Activated effector memory CD4-positive, alpha-beta T cell treated with anti-CD3 and anti-CD28 coated beads, Interleukin-2, amount 50 U/mL, for 16 hours (primary cell): ENCODE measurements around the gene EFNB2.

Source experiments
- DNase-seq: peaks from one replicate; pipeline ENCODE4 v3.0.0-alpha.2; 2020

Gene EFNB2

DNA sequence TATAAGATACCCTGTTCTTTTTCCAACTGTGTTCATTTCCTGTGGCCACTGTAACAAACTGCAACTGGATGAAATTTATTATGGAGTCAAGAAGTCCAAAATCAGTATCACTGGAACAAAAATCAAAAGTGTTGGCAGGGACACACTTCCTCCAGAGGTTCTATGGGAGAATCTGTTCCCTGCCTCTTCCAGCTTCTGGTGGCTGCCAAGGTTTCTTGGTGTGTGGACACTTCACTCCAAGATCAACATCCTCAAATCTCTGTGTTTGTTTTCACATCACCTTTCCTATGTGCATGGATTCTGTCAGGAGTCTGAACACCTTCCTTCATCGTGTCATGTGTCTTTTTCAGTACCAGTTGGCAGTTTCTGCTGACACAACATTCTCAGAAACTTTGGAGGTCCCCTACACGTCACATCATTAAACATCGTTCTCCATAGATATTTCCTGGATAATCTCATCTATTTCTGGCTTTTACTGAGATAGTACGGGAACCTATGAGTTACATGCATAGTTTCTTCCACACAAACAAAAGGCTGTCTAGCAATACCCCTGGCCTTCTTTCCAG, 15.2 kb upstream of the EFNB2 start:
- DNase-seq = no peak

DNA sequence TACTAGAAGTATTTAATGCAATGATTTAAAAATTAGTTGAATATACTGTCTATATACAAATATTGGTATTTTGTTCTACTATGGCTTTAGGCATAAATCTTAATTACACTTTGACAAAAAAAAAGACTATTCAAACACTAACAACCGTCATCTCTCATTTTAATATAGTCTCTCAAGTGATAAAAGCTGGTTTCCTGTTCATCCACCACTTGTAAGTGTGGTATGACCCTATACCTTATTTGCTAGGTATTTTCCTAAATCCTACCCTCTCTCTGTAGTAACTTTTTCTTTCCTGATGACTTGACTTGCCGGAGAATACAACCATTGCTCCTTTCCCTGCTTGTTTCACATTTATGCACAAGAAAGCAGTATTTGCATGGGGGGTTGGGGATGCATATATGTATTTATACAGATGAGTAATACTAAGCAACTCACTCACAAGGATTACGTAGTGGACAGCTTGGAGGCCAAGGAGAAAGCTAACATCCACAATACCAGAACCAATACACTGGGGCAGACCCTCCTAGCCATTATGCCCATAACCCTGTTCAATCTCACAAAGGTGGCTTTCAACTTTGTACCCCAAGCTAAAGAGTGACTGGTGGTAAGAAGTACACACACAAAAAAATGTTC, 12.7 kb upstream of the EFNB2 start:
- DNase-seq = no peak

DNA sequence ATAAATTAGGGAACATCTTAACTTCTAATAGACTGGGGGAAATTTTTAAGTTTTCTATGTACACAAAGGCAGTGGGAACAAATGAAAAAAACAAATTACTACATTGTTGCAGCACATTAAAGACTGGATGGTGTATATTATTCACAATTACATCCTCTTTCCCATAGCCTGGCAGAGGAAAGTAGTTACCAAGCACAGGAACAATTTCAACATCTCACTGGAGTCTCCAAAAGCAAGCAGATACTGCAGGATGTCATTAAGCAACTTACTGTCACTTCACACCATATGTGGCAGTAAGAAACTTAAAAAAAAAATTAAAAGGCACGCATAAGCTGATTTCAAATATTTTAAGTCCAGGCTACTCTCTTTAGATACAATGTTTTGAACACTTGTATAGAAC, 6.4 kb upstream of the EFNB2 start:
- DNase-seq = no peak

DNA sequence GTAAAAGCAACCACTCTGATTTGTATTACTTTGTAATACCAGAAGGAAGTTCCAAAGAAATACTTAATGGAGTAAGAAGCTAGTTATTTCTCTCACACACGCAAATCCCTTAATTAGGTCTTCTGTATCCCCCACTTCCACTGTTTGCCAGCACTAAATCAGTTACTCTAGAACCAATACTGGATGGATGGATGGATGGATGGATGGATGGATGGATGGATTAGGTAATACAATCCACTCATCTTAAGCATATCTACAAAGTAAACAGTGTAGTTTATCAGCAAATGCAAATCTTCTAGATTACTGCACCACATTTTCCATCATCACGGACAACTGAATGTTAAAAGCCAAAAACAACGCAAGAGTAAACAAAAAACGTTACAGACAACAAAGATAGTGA, 5.2 kb upstream of the EFNB2 start:
- DNase-seq = no peak

DNA sequence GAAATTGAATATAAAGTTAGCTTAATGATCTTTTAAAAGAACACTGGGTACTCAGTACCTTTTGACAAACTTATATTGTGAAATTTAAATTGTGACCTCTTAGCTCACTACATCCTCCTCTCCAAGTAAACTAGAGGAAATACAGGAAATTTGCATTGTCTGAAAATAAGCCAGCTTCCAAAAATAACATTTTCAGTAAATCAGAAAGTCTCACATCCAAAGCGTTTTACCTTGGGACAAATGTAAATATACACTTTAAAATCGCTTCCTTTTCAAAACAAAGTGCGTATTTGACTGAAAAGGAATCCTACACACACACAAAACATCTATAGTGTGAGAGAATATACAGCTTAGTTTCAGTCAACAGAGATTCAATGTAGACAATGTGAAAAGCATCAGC, 2.1 kb upstream of the EFNB2 start:
- DNase-seq = no peak

DNA sequence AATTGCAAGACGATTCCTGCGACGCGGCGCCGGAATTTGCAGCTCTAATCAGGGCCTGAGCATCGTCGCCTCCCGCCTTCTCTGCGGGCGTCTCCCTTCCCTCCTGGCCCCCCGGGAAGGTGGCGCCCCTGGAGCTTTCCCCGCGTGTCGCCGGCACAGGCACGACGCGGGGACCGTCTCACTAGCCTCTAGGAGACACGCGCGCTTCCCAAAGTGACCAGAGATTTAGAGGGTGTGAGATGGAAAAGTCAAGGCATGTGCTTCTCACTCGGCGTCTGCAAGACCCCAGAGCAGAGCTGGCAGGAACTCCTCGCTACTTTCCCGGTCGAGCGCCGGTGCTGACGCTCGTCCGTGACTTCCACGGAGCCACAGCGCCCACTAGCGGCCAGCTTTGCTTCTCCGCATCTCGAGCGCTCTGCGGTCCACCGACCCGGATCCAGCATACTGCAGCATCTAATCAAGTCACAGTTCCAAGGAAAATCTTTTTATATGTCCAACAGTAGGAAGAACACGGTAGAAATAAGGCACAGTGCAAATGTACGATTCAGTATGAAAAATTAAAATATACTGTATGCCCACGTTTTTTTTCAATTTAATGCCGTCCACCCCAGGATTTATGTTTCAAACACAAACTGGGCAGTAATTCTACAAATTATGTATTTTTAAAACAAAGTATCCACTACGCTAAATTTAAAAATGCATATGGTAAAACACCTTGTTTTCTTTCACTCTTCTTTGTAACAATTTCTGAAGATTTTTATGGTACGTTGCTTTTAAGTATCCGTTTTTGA, 977 bp upstream of the EFNB2 start:
- DNase-seq = peak; percentile 96

DNA sequence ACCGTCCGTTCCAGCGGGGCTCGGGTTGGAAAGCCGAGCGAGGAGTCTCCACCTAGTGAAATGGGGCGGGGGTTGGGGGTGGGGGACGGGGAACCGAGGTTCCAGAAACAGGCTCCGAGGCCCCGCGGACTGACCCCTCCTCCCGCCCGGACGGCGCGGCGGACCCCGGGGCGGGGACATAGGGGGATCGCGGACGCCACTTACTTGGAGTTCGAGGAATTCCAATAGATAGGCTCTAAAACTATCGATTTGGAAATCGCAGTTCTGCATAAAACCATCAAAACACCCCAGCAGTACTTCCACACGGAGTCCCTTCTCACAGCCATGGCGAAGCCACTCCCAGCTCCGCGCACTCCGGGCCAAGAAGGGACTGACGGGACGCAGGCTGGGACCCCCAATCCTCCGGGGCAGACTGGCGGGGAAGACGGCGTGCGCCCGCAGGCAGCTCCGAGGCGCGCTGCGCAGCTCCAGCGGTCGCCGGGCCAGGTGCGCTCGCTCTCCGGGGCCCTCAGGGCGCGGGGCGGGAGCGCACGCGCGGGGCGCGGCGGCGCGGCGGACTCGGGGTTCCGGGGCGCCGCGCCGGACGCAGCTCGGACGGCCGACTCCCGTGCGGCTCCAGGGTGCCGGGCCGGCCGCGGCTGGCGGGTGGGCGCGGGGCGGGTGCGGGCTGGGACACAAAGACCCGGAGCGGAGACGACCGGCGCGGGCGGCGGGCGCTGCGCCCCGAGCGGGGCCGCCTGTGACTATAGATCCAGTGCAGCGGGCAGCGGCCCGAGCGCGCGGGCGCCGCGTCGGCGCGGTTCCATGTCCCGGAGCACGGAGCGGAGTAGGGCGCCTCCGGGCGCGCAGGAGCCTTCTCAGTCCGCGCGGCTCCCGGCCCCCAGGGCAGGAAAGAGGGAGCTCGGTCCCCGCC, 567 bp downstream of the EFNB2 start:
- peak; percentile 70 for DNase-seq

DNA sequence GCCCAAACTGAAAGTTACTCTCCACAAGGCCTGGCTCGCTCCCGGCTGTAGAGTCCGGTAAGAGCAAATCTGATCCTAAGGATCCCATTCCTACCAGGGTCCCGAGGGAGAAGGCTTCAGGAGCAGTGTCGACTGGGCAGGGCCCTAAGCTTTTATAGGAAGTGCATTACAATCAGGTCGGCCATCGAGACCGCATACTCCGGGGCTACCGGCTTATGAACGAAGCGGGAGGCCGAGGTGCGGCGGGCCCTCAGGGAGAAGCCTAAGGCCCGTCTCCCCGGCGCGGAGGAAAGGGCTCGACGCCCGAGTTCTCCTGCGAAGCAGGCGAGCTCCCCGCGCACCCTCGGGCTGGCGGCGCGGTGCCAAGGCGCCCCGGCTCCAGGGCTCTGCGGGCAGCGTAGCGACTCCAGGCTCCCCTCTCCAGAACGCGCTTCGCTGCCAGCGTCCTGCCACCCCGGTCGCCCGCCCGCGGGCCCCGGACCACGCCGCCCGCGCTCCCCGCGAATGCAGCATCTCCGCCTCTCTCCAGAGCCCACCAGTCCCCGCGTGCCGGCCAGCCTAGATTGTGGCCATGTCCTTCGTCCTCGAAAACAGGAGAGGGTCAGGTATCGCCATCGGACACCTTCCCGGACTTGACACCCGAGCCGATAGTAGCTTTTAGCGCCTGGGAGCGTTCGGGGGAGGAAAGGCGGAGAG, 1.4 kb downstream of the EFNB2 start:
- peak; percentile 65 for DNase-seq

DNA sequence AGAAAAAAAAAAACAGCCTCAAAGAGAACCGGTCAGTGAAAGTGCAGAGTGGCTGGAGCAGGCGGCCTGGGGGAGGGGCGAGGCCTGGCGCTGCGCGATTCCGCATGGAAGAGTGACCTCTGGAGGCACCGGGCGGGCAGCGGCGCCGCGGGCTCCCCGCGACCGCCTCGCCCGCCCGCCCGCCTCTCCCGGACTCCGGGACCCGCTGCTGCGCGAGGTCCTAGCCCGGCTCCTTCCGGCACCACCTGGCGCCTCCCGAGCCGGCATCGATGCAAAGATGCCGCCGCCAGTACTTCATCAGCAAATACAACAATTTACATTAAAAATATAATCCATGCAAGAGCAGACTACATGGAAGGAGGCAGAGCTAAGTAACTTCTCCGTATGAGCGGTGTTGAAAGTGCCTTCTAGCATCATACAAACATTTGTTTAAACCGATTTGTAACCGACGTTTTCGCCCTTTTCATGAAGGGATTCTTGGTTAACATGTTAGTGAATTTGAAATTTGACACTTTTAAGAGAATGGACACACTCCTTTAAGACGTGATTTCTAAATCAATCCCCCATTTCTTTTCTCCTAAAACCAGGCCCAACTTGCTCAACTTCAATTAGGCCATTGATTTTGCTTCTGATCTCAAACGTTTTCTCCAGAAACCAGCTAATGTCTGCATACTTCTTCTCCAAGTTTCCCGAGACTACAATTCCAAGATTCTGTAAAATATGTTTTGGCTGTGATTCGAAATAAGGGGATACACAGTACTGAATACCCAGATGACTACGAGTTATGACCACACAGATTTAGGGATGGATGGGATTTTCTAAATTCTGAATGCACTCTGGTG, 2.1 kb downstream of the EFNB2 start:
- DNase-seq = peak; percentile 65

DNA sequence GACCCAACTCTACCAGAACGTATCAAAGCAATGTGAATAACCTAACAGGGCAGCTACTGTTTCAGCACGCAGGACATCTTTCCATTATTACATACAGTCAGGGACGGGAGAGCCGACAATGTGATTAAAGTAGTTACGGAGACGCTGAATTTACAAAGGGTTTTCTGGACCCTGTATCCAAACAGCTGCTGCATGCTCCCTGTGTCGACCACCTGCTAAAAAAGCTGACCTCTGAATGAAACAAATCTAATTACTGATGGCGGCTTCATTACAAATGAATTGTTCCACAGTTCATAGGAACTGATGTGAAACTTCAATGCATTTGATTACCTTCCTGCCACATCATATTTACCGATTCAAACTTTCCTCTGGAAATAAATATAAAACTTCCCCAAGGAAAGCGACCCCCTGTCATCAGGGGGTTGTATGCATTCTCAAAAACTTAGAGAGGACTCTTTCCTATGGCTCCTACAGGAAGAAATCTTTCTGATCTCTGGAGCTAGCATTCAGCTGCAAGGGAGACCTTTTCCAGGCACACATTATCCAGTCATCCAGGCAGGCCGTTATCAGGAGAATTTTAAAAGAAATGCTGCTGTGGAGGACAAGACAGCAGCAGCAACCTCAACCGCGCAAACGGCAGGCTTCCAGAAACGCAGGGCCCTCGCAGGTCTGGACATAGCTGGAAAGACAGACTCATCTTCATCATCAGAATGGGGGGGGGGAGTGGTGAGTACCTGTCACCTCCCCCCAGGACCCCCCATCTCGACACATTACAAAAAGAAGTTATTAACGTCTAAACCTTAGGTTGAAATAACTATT, 3.1 kb downstream of the EFNB2 start:
- DNase-seq = no peak

DNA sequence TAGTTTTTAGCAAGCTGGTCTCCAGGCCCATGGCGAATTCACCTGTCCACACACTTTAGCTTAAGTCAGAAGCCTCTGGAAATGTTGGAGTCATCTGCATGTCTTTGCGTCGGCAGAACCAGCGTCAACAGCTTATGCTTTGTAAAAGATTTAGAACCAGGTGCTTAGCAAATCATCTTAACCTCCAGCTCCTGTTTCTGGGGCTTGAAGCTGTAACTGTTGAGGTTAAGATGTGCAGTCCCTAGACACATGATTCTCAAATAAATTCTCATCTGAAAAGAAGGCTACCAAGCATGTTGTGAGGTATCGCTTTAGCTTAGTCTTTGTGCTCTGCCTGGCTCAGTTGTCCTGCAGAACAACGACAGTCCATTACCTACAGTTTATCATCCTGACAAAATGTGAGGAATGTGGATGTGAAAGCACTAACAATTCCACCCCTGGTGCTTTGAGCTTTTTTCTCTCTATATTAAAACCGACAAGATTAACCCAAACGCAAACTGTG, 4.4 kb downstream of the EFNB2 start:
- DNase-seq = no peak

DNA sequence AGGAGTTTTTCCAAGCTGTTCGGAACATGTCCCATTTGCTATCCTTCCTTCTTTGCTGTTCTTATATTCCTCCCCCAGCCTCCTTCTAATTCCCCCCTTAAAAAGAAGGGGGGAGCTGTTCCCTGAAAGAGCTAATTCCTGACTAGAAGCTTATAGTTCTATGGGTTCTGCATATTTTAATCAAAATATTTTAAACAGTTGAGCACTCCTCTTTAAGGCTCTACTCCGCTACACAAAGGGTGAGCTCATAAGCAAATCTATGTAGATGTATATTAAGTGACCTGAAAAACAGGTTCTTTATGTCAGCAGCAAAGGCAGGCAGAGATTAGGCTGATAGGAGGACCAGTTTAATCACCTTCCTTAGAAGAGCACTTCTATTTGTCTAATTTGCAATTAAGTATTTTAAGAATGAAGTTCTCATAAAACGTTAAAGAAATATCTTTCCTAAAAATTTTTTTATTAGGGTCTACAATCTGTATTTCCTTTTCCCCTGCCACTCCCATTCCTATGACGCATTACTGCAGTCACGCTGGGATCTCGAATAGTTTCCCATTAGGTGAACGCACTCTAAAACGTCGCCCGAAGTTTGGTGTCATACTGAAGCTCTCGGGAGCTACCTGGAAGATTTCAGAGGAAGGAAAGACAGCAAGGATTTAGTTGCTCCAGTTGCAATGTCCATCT, 5.2 kb downstream of the EFNB2 start:
- DNase-seq = no peak

DNA sequence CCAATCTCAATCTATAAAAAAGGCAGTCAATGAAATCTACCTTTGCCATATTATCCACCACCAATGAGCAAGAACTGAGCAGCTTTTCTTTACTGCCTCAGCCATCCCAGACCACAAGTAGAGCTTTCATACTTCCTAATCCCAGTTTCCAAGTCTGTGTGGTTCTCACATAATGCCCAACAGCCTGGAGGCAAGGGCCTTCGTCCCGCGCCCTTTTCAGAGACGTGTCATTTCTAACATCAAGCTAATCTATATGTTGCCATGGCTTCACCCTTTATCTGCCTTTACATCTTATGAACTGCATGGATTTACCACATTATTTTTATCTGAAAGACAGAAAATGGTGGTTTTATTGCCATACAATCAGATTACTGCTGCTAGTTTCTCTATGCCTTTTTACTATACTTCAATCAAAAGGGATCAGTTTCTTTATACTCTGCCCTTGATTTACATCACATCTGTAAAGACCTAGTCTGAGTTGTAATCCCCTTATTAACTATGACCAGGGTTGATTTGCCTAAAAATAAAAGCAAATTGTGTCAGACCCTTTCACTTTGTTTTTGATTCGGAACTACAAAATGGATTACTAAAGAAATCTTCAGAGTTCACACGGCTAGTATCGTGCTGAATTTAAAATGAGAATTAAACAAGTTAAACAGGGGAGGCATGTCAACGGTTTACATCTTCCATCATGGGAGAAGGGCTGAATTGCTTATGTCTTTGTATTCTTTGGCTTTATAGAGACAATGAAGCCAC, 5.9 kb downstream of the EFNB2 start:
- no peak for DNase-seq

DNA sequence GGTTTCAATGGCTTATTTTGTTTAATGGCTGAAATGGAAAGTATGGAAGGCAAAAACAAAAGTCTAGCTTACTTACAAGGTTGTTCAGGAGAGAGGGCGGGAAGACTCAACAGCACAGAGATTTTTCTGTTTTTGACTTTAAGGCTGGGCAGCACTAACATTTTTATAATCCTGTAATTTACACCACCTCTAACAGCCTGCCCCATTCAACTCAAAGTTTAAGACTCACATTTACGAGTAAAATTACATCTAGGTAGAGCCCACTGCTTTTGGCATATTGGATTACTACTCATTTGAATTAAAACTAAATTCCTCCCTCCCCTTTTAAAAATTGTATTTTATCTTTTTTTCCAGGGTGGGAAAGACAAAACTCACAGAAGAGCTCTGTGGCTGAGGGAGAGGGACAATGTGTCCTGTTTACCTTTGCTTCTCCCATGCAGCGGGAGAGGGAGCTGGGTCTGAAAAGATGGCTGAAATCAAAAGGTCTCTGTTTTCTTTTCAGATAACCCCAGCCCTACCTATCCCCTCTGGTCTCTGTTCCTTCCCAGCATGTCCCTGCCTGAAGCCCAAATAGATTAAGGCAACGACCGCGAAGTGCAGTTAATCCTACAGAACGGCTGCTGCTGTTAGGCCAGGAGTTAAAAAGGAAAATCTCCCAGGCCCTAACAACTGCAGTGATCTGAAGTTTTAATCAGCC, 6.6 kb downstream of the EFNB2 start:
- DNase-seq = no peak

DNA sequence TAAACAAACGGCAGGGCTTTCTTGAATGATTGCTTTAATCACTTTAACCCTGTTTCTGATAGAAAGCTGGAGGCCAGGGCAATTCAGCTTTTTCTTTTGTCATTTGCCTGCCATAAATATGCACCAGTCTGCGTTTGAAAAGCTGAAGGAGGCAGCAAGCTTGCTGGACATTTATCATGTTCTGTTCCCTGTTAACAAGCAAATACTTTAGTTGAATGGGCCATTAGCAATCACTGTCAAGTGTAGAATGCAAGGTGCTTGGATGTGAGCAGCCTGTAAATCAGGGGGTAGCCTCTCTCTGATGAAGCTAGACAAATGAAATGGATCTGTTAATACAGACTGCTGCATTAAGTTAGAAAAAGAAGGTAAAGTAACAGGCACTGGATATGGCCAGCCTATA, 7.6 kb downstream of the EFNB2 start:
- DNase-seq = no peak

DNA sequence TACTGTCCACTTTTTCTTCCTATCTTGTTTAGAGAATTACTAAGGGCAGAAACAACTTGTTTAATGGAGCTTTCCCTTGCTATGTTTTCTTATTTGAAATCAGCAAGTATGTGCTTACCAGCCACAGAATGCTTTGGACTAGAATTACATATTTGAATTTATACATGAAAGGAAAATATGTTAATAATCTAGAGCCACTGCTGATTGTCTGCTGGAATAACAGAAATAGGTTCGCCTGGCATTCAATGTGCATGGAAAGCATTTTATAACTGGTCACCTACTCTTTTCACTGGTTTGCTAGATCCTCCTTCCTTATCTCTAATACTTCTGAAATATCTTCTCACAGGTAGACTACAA, 8.0 kb downstream of the EFNB2 start:
- DNase-seq = no peak

DNA sequence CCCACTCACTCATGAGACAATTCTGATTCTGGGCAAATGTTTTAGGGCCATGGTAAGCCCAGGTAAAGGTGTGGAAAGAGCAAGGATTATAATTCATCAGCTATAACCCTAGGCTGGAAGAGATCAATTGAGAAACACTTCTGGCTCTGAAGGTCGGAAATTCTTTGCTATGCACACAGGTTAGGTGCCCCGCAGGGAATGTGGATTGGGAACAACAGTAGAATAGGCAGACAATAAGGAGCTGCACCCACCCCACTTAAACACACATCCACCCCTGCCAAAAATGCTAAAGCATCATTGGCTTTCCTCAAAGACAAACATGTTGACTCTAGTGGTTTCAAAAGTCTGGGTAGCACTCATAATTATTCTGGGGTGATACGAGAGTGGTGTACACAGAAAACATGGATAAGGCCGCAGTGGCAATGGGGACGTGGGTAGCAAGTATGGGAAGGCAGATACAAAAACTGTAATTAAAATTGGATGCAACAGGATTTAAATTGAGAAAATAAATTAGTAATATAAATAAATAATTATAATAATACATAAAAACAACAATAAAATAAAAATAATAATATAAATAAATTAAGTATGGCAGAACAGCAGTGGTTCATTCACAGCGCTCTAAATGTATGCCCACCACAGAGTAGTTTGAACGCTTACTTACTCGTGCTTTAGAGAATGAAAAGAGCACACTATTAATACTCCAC, 8.6 kb downstream of the EFNB2 start:
- DNase-seq = no peak

DNA sequence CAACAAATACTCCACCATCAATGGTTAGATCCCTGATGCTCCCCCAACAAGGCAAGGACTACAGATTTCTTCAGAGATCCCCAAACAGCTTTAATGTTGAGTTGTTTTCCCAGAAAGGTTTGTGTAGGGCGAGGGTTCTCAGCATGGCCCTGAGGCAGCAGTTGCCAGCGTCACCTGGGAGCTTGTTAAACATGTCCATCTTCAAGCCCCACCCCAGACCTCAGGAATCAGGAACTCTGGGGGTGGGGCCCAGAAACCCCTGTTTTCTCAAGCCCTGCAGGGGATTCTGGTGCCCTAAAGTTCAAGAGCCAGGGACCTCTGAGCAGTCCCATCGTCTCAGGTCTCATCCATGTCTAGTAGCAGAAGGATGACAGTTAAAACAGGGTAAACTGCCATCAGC, 9.6 kb downstream of the EFNB2 start:
- no peak for DNase-seq
